Activated CD4-positive, alpha-beta T cell treated with anti-CD3 and anti-CD28 coated beads, Interleukin-2, amount 50 U/mL, for 1 hour (primary cell): Measurements from ENCODE around the gene BBIP1.

Experiments used
- DNase-seq: peaks from one replicate; pipeline ENCODE4 v3.0.0-alpha.2; 2020

The BBIP1 gene

DNA sequence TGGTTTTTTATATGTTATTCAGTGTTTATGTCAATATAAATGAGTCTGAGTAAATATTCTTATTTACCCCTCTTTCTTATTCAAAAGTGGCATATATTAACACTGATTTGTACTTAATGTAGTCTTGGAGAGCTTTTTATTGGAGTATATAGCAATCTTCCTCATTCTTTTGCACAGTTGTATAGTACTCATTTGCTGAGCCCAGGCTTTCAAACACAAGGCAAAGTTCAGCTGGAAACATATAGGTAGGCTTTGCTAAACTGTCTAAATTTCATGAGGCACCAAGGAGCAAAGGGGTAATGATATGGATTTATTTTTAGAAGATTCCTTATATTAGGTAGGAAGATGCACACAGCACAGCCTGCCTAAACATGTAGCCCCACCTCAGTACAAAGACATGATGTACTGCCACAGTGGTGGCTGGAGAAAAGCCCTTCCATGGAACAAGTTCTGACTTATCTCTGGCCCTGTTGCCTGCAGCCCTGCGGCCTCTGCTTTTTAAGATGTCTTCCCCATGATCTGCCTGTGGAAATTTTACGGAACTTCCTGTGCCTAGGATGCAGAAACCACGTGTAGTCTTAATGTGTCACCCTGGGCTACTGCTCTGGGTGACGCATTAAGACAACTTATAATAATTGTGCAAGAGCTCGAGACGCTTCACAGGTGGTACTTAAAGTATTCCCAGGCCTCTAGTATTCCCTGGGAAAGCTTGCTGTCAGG lies 56.9 kb downstream of the BBIP1 start:
- no peak for DNase-seq

DNA sequence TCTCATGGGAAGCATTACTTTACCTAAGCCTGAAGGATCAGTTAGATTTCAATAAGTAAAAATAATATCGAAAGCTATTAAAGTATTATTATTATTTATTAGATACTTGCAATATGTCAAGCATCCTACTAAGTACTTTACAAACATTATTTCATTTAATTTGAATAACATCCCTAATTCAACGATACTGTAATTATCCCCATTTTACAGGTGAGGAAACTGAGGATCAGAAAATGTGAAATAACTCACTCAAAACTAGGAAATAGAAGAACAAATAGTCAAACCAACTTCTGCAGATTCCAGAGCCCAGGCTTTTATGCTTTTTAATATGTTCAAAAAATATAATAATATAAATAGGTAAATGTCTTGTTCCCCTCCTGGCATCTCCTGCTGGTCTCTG lies 57.5 kb downstream of the BBIP1 start:
- no peak for DNase-seq

DNA sequence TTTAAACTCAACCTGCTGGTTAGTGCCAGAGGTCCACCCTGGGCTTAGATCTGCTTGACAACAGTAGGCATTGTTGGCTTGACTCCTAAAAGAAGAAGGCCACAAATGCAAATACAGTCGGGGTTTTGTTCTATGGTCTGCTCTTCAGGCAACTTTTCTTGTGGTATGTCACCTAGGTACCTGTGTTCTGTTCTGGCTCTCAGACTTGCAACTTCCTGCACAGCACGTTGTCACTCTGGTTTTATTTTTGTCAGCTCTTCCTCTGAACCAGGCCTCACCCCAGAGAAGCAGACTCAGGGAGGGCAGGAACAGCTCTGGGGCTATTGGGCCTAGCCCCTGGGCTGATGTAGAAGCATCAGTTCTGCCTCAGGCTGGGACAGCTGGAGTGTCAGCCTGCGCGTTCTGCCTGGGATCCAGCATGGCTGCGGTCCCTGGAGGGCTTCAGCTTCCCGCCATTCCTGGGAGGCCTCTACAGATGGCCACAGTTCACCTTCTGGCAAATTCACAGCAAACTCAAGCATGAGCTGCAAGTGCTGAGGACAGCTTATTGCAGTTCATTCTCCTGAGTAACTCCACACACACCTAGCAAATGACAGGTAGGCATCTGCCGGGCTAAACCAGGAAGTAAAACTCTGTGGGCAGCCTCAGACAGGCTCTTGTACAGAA lies 58.3 kb downstream of the BBIP1 start:
- DNase-seq = peak; percentile 46

DNA sequence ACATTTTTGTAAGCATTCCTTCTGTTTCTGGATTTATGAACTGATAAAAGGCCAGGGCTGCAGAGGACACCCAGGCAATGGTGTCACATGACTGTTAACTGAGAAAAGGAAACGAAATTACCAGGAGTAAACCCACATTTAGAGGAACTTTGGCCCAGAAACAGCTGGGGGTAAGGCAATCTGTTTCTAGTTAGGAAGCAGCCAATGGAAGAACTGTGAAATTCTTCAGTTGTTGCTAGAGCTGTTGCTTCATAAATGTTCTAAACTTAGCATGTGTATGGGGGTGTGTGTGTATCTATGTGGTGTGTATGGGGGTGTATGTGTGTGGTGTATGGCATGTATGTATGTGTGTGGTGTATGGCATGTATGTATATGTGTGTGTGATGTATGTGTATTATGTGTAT lies 59.0 kb downstream of the BBIP1 start:
- DNase-seq = no peak

DNA sequence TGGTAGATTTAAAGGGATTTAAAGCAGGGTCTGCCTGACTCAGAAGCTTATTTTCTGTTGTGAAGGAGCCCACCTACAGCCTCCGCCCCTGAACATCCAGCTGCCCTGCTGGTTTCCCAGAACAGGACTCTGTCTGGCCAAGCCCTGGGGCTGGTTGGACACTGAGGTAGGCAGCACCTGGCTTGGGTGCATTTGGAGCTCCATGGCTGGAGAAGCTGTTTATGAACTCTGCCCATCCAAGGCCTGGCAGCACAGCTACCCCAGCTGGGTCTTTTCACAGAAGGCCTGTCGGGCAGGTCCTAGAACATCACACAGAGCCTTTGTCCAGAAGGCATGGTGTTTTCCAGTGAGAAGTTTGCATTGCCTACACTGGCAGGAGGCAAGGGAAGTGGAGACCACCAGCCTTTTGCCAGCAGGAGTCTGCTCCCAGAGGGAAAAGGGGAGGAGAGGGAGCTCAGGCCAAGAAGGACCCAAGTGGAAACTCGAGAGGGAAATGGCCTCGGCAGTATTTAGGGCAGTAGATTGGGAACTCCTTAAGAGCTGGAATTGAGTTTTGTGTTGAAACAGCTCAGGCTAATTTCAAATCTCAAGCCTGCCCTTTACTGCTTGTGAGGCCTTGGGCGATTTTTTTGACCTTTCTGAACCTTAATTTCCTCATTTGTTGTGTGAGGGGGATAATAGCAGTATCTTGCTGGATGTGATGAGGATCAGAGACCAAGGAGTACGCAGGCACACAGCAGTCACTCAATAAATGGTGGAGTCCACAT lies 59.6 kb downstream of the BBIP1 start:
- no peak for DNase-seq

DNA sequence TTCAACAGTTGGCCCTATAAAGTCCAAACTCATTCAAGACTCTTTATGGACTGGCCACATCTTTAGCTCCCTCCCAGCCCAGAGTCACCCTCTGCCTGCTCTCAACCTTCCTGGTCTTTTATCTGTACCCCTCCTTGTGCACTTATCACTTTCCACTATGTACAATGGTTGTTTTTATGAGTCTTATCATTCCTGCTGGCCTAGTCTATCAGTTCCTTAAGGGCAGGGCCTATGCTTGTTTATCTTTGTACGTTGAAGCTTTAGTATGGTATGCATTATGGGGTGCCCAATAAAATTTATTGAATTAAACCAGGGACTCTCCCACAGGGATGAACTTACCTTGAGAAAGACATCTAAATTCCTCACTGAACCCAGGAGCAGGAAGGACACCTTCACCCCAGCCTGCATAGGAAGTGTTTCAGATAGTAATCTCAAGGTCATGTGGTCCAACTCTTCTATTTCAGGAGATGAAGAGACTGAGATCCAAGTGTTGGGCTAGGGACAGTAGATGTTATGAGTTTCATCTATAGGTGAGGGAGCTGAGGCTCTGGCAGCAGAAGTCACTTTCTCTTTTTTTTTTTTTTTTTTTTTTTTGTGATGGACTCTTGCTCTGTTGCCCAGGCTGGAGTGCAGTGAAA lies 60.6 kb downstream of the BBIP1 start:
- no peak for DNase-seq

DNA sequence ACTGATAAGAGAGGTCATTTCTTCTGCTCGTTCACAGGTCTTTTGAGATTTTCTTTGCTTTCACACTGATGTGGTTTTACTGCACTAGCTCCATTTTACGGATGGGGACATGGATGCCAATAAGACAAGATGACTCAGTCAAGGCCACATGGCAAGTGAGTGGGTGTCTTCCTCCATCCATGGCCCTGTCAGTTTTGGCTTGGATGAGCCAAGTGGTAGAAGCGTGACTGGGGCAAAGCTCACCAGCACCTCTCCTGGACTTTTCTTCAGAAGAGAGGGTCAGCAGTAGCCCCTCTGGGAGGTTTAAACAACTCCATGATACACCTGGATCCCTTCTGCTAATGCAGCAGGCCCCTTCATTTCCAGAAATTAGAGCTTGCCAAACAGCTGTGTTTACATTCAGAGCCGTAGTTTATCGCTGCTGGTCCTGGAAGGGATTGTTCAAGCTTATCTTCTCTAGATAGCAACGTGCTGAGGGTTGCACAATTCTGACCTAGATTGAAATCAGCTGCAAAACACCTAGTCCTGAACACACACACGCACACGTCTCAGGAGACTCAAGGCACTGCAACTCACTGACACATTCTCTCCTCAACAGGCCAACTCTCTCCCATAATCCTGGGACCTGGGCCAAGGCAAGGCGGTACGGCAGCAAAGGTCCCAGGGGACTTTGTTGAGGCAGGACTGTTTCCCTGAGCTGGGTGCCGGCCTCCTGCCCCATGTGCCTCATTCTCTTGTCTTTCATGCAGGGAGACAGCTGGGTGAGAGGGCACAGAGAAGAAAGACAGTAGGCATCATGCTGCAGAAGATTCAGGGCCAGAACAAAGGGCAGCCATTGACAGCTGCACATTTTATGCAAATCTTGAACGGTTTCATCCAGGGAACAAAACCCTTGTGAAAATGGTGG lies 61.5 kb downstream of the BBIP1 start:
- DNase-seq = no peak

DNA sequence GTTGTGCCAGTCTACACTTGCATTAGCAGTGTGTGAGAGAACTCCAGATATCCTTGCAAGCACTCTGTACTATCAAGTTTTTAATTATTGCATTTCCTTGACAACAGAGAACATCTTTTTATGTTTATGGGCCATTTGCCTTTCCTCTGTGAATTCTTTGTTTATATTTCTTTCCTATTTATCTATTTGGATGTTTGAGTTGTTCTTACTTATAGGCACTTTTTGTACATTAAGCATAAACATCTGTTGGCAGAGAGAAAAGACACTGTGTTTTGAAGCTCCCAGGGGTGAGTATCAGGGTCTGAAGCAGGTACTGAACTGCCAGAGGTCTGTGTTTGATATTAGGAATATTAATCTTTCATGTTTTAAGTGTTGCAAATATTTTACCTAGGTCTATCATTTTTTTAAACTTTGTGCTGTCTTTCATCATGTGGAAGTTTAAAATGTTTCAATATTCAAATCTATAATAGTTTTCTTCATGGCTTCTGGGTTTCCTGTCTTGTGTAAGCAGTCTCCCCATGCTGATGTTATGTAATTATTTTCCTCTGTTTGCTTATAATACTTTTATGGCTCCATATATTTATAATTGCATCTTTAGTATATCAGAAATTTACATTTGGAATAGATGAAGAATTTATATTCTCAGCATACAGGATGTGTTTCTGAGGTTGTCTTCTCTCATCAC lies 64.9 kb downstream of the BBIP1 start:
- DNase-seq = no peak

DNA sequence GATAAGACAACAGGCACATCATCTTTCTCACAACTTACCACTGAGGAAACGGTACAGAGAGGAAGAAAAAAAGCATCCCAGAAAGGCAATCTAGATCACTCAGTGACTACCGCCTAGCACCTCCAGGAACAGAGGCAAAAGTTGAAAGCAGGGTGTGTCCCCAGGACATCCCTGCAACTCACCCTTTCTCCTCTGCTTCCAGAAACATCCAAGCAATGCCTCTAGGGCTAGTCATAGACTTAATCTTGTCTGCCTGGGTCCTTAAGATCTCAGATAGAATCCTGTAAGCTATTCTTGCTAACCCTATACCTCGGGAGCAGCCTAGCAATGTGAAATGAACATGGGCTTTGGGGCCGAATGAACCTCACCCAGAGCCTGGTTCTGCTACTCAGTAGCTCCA lies 66.0 kb downstream of the BBIP1 start:
- no peak for DNase-seq

DNA sequence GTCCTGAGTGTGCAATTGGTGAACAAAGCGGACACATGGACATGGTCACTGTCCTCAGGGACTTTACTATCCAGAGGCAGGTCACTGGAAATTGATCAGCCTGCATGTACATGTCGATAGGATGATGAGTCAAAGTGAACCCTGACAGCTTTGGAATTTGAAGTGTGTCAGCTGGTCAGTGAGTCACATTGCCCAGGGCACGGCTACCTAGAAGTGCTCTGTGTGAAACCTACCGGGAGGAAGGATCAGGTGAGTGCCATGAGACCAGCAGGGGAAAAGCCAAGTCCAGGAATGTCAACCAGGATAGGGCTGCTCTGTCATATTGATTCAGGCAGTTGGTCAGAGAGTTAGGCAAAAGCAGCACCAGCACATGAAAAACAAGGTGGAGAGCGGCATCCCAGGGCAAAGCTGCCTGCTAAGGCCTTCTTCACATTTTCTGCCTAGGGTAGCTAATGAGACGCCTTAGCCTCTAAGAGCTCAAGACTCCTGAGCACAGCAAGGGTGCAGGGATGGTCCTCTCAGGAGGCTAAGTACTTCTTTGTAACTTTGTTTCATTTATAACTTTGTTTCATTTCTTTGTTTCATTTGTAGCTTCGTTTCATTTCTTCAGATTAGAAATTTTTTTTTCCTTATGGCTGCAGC lies 66.6 kb downstream of the BBIP1 start:
- no peak for DNase-seq

DNA sequence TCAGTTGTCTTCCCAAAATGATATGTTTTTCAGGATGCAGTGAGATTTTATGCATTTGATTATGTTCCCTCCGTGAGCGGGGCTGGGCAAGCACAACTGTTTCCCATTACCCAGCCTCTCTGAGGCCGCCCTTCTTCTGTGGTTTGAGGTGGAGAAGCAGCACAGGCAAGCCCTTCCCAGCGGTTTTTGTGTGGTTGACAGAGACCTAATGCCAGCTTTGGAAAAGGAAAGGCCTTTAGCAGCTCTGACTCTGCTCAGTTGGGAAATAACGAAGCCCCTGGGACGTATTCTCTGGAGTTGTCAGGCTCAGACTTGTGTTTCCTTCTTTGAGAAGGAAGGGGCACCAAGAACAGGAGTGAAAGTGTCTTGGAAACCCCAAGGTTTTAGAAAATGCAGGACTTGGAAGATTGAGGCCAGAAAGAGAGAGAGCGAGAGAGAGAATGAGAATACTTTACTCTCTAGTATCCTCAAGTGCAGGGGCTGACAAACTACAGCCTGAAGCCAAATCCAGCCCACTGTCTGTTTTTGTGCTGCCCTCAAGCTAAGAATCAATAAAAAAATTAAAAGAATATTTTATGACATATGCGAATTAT lies 67.9 kb downstream of the BBIP1 start:
- DNase-seq = no peak

DNA sequence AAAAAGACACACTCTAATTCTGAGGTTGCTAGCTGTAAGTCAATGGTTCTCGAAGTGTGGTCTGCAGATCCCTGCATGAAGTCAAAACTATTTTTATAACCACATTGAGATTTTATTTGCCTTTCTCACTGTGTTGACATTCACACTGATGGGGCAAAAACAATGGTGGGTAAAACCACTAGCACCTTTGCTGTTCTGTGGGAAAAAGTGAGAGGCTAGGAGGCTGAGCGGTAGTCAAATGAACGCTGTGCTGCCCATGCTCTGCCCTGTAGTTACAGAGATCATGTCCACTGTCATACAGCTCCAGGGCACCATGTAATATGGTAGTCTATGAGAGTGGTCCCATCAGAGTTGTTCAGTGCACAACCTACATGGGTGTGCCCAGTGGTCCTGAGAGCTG lies 68.9 kb downstream of the BBIP1 start:
- DNase-seq = no peak
